GM12878 (cell line): ENCODE results near the gene RHEBL1. TPM values are rescaled to one million over a fixed set of nuclear protein-coding genes. Genes with fewer than 3 reads are reported as not detected.

Experiments used
- NFIC ChIP-seq: IDR thresholded peaks from 2 replicates; pipeline ENCODE4 v1.6.1; 2012; ENCODE audit warnings: low read depth, mild to moderate bottlenecking, inconsistent platforms, low read length, moderate library complexity
- SMC3 ChIP-seq: IDR thresholded peaks from 2 replicates; pipeline ENCODE4 v1.6.1; 2011; ENCODE audit warnings: low read length, improper control_type of control experiment, borderline replicate concordance
- SPI1 ChIP-seq: IDR thresholded peaks from 2 replicates; pipeline ENCODE4 v1.6.1; 2011; ENCODE audit warnings: low read depth, mild to moderate bottlenecking, low read length, moderate library complexity, borderline replicate concordance; ENCODE audit not compliant: insufficient read depth
- polyA plus RNA-seq, 11 experiments: library from polyadenylated mRNA; depleted of rRNA in 4 of 11; unstranded in 6 of 11; stranded (reverse) in 5 of 11; fragments of >200 nt; fragmentation: Nextera tagmentation in 4 of 11; fragmentation: Illumina TruSeq in 1 of 11; extraction: Ambion mirVana in 4 of 11; extraction: Trizol in 1 of 11; gene quantifications; 1 replicate in 1 of 11; 2 replicates in 10 of 11; pipeline versions ENCODE4 v1.2.1 to v1.2.3, GENCODE V29; 2011 to 2016; ENCODE audit warnings: inconsistent platforms in 2 of 11, missing spikeins in 2 of 11, low read depth in 1 of 11
- total RNA-seq, 4 experiments: library from RNA; depleted of rRNA in 3 of 4; stranded (reverse); fragments of >200 nt in 3 of 4; fragmentation: Illumina TruSeq in 1 of 4; extraction: Trizol in 1 of 4; gene quantifications; 2 replicates each; pipeline versions ENCODE4 v1.2.1 to v1.2.3, GENCODE V29; 2013 to 2021
- TF ChIP-seq, protein P1 (sequence below): fragments of 450-650 bp; formaldehyde crosslinking; IDR thresholded peaks from 2 replicates; pipeline ENCODE4 v1.4.0; 2022; ENCODE audit warnings: mild to moderate bottlenecking, moderate library complexity
- TF ChIP-seq, protein P2 (sequence below): fragments of 450-650 bp; IDR thresholded peaks from 2 replicates; pipeline ENCODE4 v1.6.1; 2017; ENCODE audit warnings: mild to moderate bottlenecking, moderate library complexity
- TF ChIP-seq, protein P3 (sequence below): fragments of 450-650 bp; IDR thresholded peaks from 2 replicates; pipeline ENCODE4 v1.6.1; 2018; ENCODE audit warnings: borderline replicate concordance, mild to moderate bottlenecking; ENCODE audit not compliant: partially characterized antibody

The RHEBL1 gene
- total and polyA plus RNA-seq, 10 of the 15 experiments (the other 5 are each of a cell fraction or from before 2014, with no cell fraction given): 5.9 to 18.7 (median 12.0) TPM

DNA sequence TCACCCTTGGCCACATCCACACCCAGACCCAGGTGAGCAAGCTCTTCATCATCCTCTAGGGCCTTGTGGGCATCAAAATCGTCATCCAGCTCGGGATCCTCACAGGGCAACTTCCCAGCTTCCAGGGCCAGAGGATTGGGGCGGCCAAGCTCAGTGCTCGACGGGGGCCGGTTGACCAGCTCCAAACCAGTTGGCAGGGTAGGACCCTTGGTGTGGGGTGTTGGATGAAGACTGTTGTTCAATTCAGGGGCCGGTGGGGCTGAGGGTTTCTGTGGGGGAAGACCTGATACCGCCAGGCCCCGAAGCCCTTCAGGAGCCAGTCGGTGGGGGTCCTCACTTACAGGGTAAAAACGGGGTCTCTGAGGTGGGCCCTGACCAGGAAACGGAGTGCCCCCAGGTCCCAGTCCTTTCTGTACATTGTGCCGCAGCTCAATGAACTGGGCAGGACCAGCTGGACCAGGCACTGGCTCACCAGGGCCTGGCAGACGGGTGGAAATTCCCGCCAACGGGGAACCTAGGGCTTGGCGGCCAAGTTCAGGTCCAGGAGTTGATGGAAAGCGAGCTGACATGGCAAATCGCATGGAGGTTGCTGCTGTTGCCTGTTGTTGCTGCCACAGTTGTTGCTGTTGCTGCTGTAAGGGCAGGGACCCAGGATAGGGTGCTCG, 31.4 kb downstream of the RHEBL1 start (continued):
- TF ChIP-seq, protein P1, sequence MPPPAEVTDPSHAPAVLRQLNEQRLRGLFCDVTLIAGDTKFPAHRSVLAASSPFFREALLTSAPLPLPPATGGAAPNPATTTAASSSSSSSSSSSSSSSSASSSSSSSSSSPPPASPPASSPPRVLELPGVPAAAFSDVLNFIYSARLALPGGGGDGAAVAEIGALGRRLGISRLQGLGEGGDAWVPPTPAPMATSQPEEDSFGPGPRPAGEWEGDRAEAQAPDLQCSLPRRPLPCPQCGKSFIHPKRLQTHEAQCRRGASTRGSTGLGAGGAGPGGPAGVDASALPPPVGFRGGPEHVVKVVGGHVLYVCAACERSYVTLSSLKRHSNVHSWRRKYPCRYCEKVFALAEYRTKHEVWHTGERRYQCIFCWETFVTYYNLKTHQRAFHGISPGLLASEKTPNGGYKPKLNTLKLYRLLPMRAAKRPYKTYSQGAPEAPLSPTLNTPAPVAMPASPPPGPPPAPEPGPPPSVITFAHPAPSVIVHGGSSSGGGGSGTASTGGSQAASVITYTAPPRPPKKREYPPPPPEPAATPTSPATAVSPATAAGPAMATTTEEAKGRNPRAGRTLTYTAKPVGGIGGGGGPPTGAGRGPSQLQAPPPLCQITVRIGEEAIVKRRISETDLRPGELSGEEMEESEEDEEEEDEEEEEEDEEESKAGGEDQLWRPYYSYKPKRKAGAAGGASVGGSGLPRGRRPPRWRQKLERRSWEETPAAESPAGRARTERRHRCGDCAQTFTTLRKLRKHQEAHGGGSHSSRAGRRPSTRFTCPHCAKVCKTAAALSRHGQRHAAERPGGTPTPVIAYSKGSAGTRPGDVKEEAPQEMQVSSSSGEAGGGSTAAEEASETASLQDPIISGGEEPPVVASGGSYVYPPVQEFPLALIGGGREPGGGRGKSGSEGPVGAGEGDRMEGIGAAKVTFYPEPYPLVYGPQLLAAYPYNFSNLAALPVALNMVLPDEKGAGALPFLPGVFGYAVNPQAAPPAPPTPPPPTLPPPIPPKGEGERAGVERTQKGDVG (CRISPR knock-in tag): no peak
- TF ChIP-seq NFIC: no peak
- TF ChIP-seq, protein P2, sequence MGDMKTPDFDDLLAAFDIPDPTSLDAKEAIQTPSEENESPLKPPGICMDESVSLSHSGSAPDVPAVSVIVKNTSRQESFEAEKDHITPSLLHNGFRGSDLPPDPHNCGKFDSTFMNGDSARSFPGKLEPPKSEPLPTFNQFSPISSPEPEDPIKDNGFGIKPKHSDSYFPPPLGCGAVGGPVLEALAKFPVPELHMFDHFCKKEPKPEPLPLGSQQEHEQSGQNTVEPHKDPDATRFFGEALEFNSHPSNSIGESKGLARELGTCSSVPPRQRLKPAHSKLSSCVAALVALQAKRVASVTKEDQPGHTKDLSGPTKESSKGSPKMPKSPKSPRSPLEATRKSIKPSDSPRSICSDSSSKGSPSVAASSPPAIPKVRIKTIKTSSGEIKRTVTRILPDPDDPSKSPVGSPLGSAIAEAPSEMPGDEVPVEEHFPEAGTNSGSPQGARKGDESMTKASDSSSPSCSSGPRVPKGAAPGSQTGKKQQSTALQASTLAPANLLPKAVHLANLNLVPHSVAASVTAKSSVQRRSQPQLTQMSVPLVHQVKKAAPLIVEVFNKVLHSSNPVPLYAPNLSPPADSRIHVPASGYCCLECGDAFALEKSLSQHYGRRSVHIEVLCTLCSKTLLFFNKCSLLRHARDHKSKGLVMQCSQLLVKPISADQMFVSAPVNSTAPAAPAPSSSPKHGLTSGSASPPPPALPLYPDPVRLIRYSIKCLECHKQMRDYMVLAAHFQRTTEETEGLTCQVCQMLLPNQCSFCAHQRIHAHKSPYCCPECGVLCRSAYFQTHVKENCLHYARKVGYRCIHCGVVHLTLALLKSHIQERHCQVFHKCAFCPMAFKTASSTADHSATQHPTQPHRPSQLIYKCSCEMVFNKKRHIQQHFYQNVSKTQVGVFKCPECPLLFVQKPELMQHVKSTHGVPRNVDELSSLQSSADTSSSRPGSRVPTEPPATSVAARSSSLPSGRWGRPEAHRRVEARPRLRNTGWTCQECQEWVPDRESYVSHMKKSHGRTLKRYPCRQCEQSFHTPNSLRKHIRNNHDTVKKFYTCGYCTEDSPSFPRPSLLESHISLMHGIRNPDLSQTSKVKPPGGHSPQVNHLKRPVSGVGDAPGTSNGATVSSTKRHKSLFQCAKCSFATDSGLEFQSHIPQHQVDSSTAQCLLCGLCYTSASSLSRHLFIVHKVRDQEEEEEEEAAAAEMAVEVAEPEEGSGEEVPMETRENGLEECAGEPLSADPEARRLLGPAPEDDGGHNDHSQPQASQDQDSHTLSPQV: no peak
- no peak for TF ChIP-seq SPI1
- TF ChIP-seq SMC3: no peak
- TF ChIP-seq, protein P3, sequence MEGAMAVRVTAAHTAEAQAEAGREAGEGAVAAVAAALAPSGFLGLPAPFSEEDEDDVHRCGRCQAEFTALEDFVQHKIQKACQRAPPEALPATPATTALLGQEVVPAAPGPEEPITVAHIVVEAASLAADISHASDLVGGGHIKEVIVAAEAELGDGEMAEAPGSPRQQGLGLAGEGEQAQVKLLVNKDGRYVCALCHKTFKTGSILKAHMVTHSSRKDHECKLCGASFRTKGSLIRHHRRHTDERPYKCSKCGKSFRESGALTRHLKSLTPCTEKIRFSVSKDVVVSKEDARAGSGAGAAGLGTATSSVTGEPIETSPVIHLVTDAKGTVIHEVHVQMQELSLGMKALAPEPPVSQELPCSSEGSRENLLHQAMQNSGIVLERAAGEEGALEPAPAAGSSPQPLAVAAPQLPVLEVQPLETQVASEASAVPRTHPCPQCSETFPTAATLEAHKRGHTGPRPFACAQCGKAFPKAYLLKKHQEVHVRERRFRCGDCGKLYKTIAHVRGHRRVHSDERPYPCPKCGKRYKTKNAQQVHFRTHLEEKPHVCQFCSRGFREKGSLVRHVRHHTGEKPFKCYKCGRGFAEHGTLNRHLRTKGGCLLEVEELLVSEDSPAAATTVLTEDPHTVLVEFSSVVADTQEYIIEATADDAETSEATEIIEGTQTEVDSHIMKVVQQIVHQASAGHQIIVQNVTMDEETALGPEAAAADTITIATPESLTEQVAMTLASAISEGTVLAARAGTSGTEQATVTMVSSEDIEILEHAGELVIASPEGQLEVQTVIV: no peak
